Esophagus squamous epithelium (tissue), 4 donors: ENCODE measurements around the gene MEX3C.

Source experiments
- CTCF ChIP-seq, 6 experiments: fragments of 450-650 bp in 4 of 6; fragments of 200-600 bp in 2 of 6; sonication (generic) in 2 of 6; IDR thresholded peaks; one replicate each; pipeline ENCODE4 v1.5.1; 2016 to 2019; ENCODE audit warnings: antibody characterized with exemption in 6 of 6, mild to moderate bottlenecking in 4 of 6, moderate library complexity in 4 of 6
- POLR2A ChIP-seq, 4 donors: fragments of 450-650 bp; IDR thresholded peaks; one replicate each; pipeline ENCODE4 v1.6.1; 2017; ENCODE audit warnings: antibody characterized with exemption in 4 of 4, mild to moderate bottlenecking in 4 of 4, moderate library complexity in 3 of 4

- TF ChIP-seq CTCF (IDR thresholded peaks at IDR 0.05) (no peak), POLR2A (IDR thresholded peaks at IDR 0.05) (no peak)
Measured at GRCh38 chr18:51154431-51155063, 42.9 kb downstream of the MEX3C start.
